Measurements from ENCODE around the gene NXPH2.
"Not testable (repeated sequence)": the region's sequence is repeated elsewhere in the genome, so short reads cannot be mapped to it uniquely, and the experiment has no call there.

The NXPH2 gene

DNA sequence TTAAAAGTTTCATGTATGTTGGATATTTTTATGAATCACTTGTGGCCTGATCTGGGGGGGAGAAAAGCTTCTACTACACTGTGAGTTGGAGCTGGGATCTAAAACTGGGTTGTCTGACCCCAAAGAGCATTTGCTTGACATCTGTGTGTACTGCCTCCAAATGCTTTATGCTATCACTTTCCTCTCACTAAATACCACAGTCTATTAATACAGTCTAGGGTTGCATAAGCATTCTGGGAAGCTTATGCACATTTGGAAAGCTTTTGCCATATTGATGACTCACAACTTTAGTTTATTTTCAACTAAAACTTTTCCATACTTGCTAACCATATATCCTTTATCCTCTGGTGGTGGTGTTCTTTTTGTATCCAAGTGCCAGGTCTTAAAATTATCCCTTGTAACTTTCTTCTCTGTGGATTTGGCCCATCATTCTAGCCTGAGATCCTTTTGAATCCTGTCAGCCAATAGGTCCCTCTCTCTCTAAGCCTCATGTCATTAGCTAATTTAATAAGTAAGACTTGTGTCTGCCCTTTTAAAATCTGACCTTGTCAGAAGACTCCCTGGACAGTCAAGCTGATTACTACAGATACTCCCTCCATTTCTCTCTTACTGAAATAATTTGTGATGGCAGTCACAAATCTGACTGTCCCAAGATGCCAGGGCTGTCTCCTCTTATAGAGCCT lies 72.7 kb downstream of the NXPH2 start:
- DNase-seq: no peak

DNA sequence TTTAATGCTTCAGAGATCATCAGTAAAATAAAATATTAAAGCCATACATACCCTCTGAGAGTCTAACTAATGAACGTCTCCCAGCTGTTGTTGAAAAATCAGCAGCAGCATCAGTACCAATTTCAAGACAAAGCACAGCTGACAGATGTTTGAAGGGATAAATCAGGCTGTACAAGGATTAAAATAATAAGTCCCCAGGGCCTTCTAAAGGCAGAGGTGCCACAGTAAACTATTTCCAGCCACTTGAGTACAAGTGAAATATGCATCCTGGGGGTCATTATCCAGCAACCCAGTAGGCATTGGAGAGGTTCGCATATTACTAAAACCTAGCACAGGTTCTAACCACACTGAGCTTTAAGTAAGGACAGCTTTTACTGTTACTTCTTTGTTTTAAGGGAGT lies 76.9 kb downstream of the NXPH2 start:
- no peak for DNase-seq

DNA sequence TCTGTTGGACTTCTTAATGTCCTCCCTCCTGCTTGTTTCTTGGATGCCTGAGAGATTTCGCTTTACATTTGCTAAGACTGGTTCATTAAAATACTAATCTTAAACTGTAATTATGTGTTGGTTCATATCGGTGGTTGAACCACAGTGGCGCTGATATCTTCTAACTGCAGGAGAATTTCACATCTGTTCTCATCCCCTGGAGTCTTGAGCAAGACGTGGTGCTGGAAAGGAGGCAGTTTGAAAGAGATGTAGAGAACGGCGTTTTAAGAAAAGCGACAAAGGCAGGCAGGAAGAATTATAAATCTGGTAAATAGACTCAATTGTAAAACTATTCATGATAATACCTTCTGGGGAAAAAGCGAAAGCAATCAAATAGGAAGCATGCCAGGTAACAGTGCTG lies 79.5 kb downstream of the NXPH2 start:
- DNase-seq: no peak

DNA sequence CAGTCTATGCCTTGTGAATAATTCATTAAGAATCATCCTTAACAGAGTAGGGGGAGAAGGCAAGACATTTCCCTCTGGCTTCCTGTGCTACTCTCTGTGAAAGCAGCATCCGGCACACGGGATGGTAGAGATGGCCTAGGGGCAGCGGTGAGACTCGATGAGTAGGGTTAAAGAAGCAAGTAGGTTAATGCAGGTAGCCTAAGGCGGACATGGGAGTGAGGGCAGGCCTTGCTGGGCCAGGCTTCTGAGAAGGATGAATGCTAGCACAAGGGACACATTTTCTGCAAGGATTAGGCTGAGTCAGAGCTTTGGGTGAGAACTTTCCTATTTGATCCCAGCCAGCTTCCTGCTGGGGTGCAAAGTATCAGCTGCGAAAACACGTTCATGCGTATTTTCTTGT lies 80.8 kb downstream of the NXPH2 start:
- no peak for DNase-seq

DNA sequence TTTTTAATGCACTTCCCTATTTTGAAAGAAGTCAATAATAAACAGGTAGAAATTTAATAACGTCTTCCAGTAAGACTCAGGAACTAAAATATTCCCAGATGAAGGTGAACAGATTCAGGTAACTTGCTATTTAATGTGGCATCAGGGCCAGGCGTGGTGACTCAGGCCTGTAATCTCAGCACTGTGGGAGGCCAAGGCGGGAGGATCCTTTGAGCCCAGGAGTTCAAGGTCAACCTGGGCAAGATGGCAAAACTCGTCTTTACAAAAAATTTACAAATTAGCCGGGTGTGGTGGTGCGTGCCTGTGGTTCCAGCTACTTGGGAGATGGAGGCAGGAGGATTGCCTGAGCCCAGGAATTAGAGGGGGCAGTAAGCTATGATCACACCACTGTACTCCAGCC lies 81.8 kb downstream of the NXPH2 start:
- no peak for DNase-seq

DNA sequence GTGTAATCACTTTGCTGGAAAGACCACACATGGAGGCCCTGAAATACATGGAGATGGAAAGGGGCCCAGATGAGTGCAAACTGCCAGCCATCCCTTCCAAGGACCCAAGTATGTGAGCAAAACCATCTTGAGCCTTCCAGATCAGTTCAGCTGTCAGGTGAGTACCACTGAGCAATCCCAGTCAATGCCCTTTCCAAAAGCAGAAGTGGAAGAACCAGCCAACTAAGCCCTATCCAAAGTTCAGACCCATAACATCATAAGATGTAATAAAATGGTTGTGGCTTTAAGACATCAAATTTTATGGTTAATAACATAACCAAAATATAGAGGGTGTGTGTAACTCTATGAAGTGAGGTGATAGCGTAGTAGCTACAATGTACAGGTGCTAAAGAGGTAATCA lies 88.5 kb downstream of the NXPH2 start:
- DNase-seq: no peak

DNA sequence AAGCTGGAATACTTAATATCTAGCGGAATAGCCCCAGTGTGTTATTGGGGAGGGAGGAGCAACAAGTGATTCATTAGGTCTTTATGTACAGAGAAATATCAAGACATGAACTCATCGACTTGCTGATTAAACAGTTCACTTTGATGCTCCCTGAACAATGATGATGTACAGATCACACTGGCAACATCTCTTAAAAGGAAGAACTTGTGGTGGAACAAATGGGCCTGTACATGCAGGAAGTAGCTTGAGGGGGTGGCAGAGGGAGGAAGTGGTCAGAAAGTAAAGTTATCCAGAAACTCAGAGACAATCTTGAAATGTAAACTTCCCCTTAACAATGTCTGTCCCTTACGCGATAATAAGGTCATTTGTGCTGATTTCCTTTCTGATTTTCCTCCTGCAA lies 90.5 kb downstream of the NXPH2 start:
- peak; percentile 20 for DNase-seq

DNA sequence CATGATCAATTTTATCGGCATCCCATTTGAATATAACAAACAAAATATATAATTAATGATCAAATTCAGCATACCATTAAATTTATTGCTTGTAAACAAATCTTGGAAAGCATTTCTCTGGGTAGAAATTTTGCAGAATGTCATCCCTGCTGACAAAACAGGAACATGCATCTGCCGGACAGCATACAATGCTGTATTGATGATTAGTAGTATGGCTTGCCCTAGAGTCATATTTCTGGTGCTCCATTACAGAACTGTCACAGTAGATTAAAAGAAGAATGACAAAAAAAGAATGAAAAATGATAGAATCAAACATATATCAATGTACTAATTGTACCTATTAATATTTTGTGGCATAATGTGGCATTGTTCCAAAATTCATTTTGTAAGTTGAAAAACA lies 98.0 kb downstream of the NXPH2 start:
- DNase-seq: no peak

DNA sequence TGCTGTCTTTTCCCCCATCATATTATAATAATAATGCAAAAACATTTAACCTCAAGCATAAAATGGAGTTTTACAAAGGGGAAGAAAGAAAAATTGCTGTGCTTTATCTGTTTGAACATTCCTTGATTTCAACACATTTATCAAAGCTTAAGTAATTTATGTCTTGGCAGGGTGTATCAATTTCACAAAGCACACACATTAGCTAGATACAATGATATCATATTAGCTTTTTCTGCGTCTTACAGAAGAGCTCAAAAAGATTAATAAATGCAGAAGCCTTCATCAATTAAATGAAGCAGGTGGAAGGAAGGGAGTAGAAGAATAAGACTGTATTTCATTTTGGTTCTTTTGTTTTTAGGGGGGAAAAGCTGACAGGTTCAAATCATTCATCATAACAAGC lies 103.0 kb downstream of the NXPH2 start:
- no peak for DNase-seq

DNA sequence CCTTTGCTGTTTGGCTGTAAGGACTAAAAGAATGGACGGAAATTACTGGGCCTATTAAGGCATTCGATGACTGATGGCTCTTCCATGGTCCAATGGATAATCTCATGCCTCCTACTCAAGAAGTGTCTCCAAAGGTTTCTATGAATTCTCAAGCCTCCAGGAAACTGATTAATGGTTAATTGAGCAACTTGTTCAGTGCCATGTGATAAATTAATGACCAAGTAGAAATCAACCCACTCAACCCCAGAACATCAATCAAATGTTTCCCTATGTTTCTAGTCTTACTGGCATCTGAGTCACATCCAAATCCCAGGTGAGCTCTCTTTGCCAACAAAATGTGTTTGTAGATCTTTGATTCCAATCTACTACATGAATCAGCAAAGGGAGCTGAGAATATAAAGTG lies 103.6 kb downstream of the NXPH2 start:
- DNase-seq: no peak

DNA sequence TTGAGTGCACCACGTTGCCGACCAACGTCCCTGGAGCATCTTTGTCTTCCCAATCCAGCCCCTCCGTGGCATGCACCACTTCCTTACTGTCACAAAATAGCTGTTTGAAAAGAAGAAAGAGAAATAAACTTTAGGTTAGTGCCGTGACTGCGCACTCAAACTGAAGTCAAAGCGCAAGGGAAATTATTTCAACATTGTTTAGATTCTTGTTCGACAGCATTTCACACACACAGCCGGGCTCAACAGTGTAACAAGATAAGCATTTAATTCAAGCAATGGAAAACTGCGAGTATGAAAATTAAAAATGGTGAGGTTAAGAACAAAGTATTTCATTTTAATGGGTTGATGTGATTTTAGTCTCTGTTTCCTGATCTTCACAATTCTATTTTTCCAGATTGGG lies 108.6 kb downstream of the NXPH2 start:
- DNase-seq: no peak

DNA sequence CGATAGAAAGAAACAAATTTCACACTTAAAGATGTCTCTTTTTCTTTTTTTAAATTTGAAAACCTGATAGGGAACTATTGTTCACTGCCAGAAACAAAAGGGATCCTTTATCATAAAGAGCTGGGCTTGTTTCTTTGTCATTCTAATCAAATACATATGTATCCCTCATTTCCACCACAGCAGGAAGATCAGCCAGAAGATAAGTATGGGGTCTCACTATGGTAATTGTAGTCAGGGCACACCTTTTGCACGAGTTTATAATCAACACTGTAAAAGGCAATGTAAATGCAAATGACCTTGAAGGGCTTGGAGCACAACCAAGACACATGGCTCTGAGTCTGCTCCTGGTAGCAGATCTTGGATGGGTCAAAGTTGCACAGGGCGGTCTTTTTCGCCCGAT lies 109.5 kb downstream of the NXPH2 start:
- no peak for DNase-seq

DNA sequence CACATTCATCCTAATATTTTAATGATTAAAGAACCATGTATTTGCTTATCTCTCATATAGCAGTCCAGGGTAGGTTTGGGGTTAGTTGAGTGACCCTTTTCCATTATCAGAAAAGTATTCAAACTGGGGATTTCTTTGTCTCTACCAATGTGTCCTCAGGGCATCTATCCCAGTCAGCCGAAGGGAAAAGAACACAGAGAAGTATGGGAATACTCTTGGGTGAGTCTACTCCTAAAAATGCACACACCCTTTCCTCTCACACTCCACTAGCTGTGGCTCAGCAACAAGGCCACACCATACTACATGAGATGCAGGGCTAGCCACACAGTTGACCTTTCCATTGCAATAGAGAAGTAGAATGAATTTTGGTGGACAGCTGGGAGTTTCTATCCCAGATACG lies 114.3 kb downstream of the NXPH2 start:
- no peak for DNase-seq

DNA sequence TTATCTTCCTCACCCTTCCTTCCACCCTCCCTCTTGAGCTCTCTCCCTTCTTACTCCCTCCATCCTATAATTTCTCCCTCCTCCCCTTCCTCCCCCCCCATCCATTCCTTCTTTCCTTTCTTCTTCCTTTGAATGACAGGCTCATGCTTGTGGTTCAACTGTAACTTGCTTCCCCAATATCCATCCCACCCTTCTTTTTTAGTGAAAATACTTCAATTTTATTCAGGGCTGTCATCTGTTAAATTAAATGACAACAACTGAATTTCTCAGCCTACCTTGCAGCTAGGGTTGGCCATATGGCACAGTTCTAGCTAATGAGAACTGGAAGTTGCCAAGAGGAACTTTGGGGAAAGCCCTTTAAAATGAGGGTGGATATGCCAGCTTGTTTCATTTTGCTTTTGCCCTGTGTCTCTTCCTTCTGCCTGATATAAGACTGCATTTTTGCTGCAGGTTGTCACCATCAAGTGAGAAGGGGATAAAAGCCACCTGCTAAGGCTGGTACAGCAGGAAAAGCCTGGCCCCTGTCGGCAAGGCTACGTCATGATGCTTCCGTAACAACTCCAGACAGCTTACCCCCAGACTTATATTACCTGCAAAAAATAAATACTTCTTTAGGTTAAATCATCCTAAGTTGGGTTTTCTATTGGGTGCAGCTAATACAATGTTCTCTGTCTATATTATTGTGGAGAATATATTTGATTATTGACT lies 121.8 kb downstream of the NXPH2 start:
- no peak for DNase-seq

DNA sequence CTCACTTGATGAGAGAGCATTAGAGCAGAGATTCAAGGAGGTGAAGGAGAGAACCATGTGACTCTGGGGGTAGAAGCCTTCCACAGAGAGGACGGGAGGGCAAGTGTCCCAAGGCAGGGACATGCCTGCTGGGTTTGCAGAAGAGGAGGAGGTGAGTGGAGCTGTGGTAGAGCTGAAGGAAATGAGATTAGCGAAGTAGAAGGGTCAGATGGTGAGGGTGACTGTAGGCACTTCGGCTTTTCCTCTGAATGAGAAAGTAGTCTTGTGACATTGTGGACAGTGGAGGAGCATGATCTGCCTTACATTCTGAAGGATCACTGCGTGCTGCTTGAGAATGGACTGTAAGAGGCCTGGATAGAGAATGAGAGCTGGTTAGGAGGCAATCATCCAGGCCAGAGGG lies 126.0 kb downstream of the NXPH2 start:
- DNase-seq: peak; percentile 44

DNA sequence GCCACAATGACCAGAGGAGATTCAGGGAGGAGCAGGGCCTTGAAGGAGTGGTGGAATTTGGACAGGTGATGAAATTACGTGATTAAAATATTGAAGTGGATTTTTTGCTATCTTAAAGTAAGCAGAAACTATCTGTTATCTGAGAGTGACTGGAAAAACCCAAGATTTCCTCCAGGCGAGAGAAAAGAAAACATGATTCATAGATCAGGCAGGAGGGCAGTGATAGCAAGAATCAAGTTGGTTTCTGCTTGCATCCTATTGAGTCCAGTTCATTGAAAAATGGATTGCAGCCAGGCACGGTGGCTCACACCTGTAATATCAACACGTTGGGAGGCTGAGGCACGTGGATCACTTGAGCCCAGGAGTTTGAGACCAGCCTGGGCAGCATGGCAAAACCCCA lies 127.8 kb downstream of the NXPH2 start:
- DNase-seq: no peak

DNA sequence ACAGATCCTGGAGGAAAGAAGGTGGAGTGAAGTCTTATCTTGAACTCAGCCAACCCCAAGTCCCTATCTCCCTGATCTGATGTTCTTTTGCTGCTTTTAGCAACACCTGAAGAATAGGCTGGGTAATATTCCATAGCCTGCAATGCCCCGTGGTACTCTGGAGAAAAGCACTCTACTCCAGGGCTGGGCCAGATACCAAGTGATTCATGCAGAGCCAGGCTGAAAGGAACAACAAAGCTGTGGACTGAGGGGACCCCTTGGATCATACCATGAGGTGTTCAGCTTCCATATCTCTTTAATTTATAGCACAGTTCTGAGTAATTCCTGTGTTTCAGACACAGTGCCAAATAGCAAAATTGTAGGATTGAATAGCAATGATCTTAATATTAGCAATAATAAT lies 130.6 kb downstream of the NXPH2 start:
- DNase-seq: no peak

DNA sequence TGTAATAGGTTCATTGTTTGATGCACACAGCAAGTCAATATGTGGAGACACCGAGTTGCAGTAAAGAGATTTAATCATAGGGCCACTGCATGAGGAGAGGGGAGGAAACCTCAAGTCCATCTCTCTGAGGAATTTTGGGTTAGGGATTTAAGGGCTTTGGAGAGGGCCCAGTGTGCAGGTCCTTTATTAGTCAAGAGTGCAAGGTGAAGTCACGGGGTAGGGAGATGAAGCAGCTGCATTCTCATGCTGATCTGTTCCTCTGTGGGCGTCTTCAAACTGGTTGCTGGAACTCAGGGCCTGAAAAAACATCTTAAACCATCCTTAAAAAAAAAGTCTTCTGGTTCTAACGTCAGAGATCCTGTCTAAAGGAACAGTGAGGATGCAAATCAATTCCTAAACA lies 131.6 kb downstream of the NXPH2 start:
- DNase-seq: no peak

DNA sequence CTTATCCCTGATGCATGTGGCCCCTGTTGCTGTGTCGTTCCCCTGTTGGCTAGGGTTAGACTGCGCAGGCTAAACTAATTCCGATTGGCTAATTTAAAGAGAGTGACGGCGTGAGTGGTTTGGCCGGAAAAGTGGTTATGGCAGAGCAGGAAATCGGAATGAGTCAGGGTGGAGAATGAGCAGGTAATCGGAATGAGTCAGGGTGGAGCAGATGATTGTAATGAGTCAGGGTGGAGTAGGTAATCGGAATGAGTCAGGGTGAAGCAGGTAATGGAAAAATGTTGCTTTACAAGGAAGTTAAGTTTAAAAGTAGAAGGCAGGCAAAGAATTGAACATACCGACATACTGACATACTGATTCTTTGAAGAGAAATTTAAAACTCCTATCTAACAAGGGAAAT lies 135.4 kb downstream of the NXPH2 start:
- DNase-seq: not testable (repeated sequence)

DNA sequence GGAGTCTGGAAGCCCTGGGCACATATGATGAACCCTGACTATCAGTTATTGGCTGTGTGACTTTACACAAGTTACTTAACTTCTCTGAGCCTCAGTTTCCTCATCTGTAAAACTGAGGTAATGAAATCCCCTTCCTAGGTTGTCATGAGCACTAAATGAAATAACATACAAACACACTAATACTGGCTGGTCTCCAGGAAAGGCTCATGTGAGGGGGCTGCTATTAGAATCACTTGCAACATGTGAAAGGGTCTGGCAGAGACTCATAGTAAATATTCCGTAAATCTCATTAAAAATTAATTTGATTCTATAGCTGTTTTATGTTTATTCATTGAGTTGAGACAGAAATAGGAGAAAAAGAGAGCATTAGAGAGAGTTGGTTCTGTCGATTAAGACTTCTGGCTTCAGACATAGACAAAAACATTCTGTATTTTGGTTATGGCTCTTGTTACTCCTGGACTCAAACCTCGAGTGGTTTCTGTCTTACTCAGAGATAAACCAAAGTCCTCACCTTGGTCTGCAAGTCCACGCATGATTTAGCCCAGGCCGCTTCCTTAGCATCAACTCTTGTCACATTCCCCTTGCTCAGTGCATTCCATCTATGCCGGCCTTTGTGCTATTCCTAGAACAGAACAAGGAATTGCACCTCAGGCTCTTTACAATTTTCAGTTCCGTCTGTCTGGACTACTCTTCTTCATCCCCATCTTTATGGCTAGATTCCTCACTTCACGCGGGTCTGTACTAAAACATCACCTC lies 139.1 kb downstream of the NXPH2 start:
- no peak for DNase-seq

DNA sequence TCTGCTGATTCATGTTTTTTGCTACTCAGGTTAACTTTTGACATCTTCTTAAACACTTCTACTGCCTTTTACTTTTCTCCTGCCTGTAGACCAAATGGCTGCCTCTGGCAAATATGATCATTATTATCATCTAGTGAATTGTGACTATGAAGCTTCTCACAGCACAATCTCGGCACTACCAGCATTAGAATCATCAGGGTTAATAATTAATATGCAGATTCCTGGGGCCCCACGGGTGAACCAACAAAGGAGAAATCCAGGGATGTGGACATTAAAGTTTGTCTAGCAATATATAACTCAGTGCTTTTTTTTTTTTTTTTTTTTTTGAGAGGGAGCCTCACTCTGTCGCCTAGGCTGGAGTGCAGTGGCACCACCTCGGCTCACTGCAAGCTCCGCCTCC lies 142.5 kb downstream of the NXPH2 start:
- no peak for DNase-seq

DNA sequence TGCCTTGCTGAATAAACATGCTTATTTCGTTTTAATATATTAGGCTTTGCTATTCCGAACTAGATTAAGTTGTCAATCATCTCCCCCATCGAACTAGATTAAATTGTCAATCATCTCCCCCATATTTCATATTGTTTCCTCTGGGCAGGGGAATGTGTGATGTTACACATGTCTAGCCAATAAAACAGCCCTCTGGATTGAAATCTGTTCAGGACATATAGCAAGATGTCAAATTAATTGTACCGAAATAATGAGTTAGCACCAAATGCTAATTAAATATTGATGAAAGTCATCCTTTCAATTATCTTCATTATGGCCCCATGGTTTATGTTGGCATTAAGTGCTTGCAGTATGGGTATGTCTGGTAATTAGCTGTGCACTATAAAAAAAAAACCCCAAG lies 143.1 kb downstream of the NXPH2 start:
- DNase-seq: no peak

DNA sequence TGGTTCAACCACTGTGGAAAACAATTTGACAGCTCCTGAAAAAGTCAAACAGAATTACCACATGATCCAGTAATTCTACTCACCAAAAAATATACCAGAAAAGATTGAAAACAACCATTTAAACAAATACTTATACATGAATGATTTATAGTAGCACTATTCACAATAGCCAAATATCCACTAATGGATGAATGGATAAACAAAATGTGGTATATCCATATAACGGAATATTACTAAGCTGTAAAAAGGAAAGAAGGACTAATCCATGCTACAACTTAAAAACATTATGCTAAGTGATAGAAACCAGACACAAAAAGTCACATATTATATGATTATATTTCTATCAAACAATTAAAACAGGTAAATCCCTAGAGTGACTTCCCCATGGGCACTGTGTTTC lies 147.1 kb downstream of the NXPH2 start:
- no peak for DNase-seq

DNA sequence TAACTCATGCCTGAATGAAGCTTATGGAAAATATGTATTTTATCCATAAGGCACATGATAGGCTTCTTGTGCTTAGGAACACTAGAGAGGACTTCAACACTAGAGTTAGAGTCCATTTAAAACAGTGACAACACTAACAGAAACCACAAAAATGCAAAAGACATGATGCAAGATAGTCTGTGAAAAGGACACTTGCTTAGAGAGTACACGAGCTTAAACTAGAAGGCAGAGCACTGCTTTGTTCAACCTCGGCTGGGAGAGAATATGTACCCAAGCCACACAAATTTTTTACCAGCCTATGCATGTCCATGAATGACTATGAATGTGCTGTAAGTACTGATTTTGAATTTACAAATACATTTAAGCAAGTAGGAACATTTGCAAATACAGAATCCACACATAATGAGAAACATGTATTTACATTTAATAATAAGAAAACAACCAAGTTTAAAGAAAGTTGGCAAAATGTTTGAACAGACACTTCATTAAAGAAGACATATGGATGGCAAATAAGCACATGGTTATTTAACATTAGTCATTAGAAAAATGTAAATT lies 148.0 kb downstream of the NXPH2 start:
- no peak for DNase-seq
